Muscle of leg (tissue), 11 donors: ENCODE results near the gene SEC24D. TPM values are rescaled to one million over a fixed set of nuclear protein-coding genes. Genes with fewer than 3 reads are reported as not detected.

ENCODE experiments used
- DNase-seq: peaks from one replicate; pipeline ENCODE4 v3.0.0; 2013
- H3K27ac ChIP-seq: one replicate; pipeline ENCODE4 v1.5.1; 2013; ENCODE audit warnings: mild to moderate bottlenecking, low read length, control low read depth
- H3K27me3 ChIP-seq: one replicate; pipeline ENCODE4 v1.6.1; 2013; ENCODE audit warnings: low read length; ENCODE audit not compliant: control insufficient read depth, insufficient read depth
- H3K36me3 ChIP-seq: one replicate; pipeline ENCODE4 v1.6.1; 2013; ENCODE audit warnings: low read length; ENCODE audit not compliant: control insufficient read depth, insufficient read depth
- H3K4me1 ChIP-seq: one replicate; pipeline ENCODE4 v1.6.1; 2013; ENCODE audit warnings: low read length; ENCODE audit not compliant: control insufficient read depth, insufficient read depth
- H3K4me3 ChIP-seq: one replicate; pipeline ENCODE4 v1.5.1; 2013; ENCODE audit warnings: low read length, control low read depth
- H3K9me3 ChIP-seq: replicated peaks from 2 replicates; pipeline ENCODE4 v1.6.1; 2013; ENCODE audit warnings: low read depth, low read length; ENCODE audit not compliant: control insufficient read depth
- WGBS: methylation state at CpG from one replicate; pipeline ENCODE4 v1.1.5; 2013; ENCODE audit warnings: missing lambda C conversion rate; ENCODE audit not compliant: insufficient coverage; 5-methylcytosine and 5-hydroxymethylcytosine counted together
- polyA plus RNA-seq, 8 donors: library from polyadenylated mRNA; unstranded; fragments of 120-200 nt; gene quantifications; one replicate each; pipeline versions ENCODE4 v1.2.1 to v1.2.3, GENCODE V29; 2013; ENCODE audit warnings: inconsistent platforms in 1 of 8, low replicate concordance in 1 of 8; ENCODE audit not compliant: insufficient read length in 8 of 8, insufficient read depth in 1 of 8
- total RNA-seq: library from RNA; stranded (reverse); fragments of 120-200 nt; gene quantifications from one replicate; pipeline ENCODE4 v1.2.4, GENCODE V29; 2013

SEC24D gene
- total and polyA plus RNA-seq, 9 donors = 44.3 to 82.5 (median 50.0) TPM

- Histone ChIP-seq H3K36me3 (peaks cover 2% of the 10 kb centered on the region), H3K4me1 (peaks cover 6% of the 10 kb centered on the region), H3K9me3 (no peaks in the 10 kb centered on the region), H3K27ac (no peak overlapping the region), H3K4me3 (no peak overlapping the region), H3K27me3 (no peaks in the 10 kb centered on the region)
- DNase-seq = no peak
- WGBS = no CpG with 5 or more reads among the region's 2 CpGs
Measured at GRCh38 chr4:118775405-118775804, 60.5 kb downstream of the SEC24D start.

GRCh38 chr4:118774989-118775388 is 60.9 kb downstream of the SEC24D start:
- Histone ChIP-seq H3K4me3 (no peak overlapping the region), H3K36me3 (peaks cover 3% of the 10 kb centered on the region), H3K9me3 (no peaks in the 10 kb centered on the region), H3K4me1 (peaks cover 6% of the 10 kb centered on the region), H3K27ac (no peak overlapping the region), H3K27me3 (no peaks in the 10 kb centered on the region)
- 56% methylated on average over 1 of the region's 3 CpGs for WGBS
- DNase-seq = no peak

- Histone ChIP-seq H3K4me1 (peaks cover 6% of the 10 kb centered on the region), H3K36me3 (peaks cover 8% of the 10 kb centered on the region), H3K4me3 (no peak overlapping the region), H3K27ac (no peak overlapping the region), H3K27me3 (no peaks in the 10 kb centered on the region), H3K9me3 (no peaks in the 10 kb centered on the region)
- no peak for DNase-seq
- 42% methylated on average over 1 of the region's 1 CpG for WGBS
Measured at GRCh38 chr4:118774321-118774720, 61.6 kb downstream of the SEC24D start.

DNA sequence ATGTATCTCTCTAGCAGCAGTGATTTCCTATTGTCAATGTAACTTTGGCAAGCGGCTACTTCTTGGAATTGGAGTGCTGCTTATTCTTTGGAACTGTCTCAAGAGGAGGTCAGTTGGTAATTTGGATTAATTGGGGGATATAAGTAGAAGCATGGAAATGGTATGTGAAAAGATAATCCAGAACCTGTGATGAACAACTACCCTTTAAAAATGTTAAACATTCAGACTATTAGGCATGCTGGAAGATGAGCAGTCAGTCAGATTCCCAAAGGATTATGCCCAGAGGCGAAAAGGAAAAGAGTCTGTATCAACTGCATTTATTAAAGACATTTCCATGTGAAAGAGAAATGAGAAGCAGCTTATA is 62.5 kb downstream of the SEC24D start:
- H3K9me3 ChIP-seq = no peaks in the 10 kb centered on the region
- peak overlapping the region; percentile 15 for H3K27ac ChIP-seq
- peaks cover 8% of the 10 kb centered on the region for H3K36me3 ChIP-seq
- DNase-seq = no peak
- no peak overlapping the region for H3K4me3 ChIP-seq
- no peaks in the 10 kb centered on the region for H3K27me3 ChIP-seq
- no CpG with 5 or more reads among the region's 2 CpGs for WGBS
- H3K4me1 ChIP-seq = peaks cover 6% of the 10 kb centered on the region

GRCh38 chr4:118772767-118773428 is 63.0 kb downstream of the SEC24D start:
- no peaks in the 10 kb centered on the region for H3K9me3 ChIP-seq
- H3K27me3 ChIP-seq = no peaks in the 10 kb centered on the region
- no peak for DNase-seq
- H3K4me3 ChIP-seq = no peak overlapping the region
- 84% methylated on average over 2 of the region's 3 CpGs for WGBS
- H3K4me1 ChIP-seq = peaks cover 6% of the 10 kb centered on the region
- H3K36me3 ChIP-seq = peaks cover 10% of the 10 kb centered on the region
- peak overlapping the region; percentile 15 for H3K27ac ChIP-seq

DNA sequence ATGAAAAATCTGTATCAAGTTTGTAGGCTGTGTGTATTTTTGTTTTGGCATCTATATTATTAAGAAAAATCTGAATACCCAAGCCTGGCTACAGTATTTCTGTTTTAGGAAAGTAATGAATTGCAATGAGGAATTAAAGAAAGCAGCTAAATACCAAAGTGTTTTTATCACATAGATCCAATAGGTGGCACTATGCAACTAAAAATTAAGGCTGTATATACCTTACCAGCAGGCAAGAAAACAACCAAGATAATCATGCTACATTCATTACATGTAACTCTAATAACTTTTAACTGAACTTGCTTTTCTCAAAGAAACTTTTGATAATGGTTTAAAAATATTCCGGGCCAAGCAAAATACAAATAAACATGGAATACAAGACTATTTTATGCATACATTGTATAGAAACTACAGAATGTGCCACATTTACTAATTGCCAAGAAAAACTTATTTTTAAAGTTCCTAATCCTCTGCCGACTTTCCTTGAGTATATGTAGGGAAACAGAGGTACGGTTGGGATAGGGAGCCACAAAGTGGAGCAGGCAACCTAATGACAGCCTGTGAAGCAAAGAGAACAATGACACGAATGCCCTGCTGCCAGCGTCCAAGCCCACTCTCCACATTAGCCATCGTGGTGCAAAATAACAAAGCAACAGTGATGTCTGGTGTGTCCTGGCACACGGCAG is 63.7 kb downstream of the SEC24D start:
- Histone ChIP-seq H3K36me3 (peaks cover 11% of the 10 kb centered on the region), H3K4me3 (no peak overlapping the region), H3K27ac (no peak overlapping the region), H3K4me1 (peaks cover 6% of the 10 kb centered on the region), H3K9me3 (no peaks in the 10 kb centered on the region), H3K27me3 (no peaks in the 10 kb centered on the region)
- peak; percentile 66 for DNase-seq
- WGBS = 73% methylated on average over 2 of the region's 7 CpGs

- H3K36me3 ChIP-seq = peaks cover 23% of the 10 kb centered on the region
- no peaks in the 10 kb centered on the region for H3K27me3 ChIP-seq
- no peak overlapping the region for H3K4me3 ChIP-seq
- no peak for DNase-seq
- H3K27ac ChIP-seq = no peak overlapping the region
- no CpG with 5 or more reads among the region's 2 CpGs for WGBS
- no peaks in the 10 kb centered on the region for H3K9me3 ChIP-seq
- peaks cover 6% of the 10 kb centered on the region for H3K4me1 ChIP-seq
Measured at GRCh38 chr4:118770741-118771187, 65.2 kb downstream of the SEC24D start.

GRCh38 chr4:118769161-118769560 is 66.8 kb downstream of the SEC24D start:
- Histone ChIP-seq H3K27ac (no peak overlapping the region), H3K4me1 (peaks cover 5% of the 10 kb centered on the region), H3K27me3 (no peaks in the 10 kb centered on the region), H3K4me3 (no peak overlapping the region), H3K36me3 (peaks cover 27% of the 10 kb centered on the region), H3K9me3 (no peaks in the 10 kb centered on the region)
- 60% methylated on average over 2 of the region's 4 CpGs for WGBS
- no peak for DNase-seq

DNA sequence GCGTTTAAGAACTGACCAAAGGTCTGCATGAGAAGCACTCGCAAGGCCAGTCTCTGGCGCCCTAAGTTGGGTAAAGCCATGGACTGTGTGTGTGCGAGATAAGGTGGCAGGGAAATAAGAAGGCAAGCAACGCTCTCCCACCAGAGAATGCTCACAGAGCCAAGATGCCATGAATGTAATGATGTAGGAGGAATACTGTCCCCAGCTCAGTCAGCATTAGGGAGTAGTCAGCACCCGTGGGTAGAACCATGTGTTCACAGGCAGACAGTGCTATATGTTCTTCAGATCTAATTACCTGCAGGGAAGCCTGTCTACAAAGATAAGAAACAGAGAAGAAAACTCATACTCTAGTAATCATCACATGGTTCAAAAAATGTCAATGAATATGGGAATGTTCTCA is 68.8 kb downstream of the SEC24D start:
- Histone ChIP-seq H3K27ac (no peak overlapping the region), H3K36me3 (peaks cover 31% of the 10 kb centered on the region), H3K4me1 (no peaks in the 10 kb centered on the region)

GRCh38 chr4:118765399-118765798 is 70.5 kb downstream of the SEC24D start:
- no peaks in the 10 kb centered on the region for H3K4me1 ChIP-seq
- H3K4me3 ChIP-seq = no peak overlapping the region
- H3K36me3 ChIP-seq = peaks cover 29% of the 10 kb centered on the region
- WGBS = no CpG with 5 or more reads among the region's 1 CpG
- H3K27ac ChIP-seq = no peak overlapping the region
- DNase-seq = peak; percentile 47
- H3K9me3 ChIP-seq = no peaks in the 10 kb centered on the region
- H3K27me3 ChIP-seq = no peaks in the 10 kb centered on the region

More for the DNA sequence above, 68.8 kb downstream of the SEC24D start:
- DNase-seq = no peak
- Histone ChIP-seq H3K9me3 (no peaks in the 10 kb centered on the region), H3K27me3 (no peaks in the 10 kb centered on the region), H3K4me3 (no peak overlapping the region)
- 94% methylated on average over 5 of the region's 6 CpGs for WGBS
